Right lobe of liver (tissue), 6 donors: ENCODE results near the gene ZNF695. TPM values are rescaled to one million over a fixed set of nuclear protein-coding genes. Genes with fewer than 3 reads are reported as not detected.
"Not testable (repeated sequence)": the region's sequence is repeated elsewhere in the genome, so short reads cannot be mapped to it uniquely, and the experiment has no call there.

ENCODE experiments used
- ATAC-seq, 4 donors: fragments of 200-7000 bp; cut with Tn5 transposase; one replicate each; pipeline ENCODE4 v1.9.1; 2020; ENCODE audit warnings: mild to moderate bottlenecking in 4 of 4, moderate library complexity in 4 of 4
- DNase-seq, 3 donors: peaks; one replicate each; pipeline ENCODE4 v3.0.0-alpha.2; 2020
- H3K27ac ChIP-seq, 3 donors: fragments of 200-600 bp; one replicate each; pipeline ENCODE4 v1.8.0; 2022
- H3K27me3 ChIP-seq, 2 donors: fragments of 200-600 bp; one replicate each; pipeline ENCODE4 v1.8.0; 2022
- H3K36me3 ChIP-seq, 4 donors: fragments of 200-600 bp; sonication (generic) in 1 of 4; one replicate each; pipeline versions ENCODE4 v1.5.1 to v1.8.0; 2017 to 2022; ENCODE audit warnings: control low read depth in 1 of 4
- H3K4me1 ChIP-seq, 4 donors: fragments of 200-600 bp; sonication (generic) in 1 of 4; one replicate each; pipeline versions ENCODE4 v1.5.1 to v1.8.0; 2017 to 2022; ENCODE audit warnings: control low read depth in 1 of 4
- H3K4me3 ChIP-seq, 3 donors: fragments of 200-600 bp; one replicate each; pipeline ENCODE4 v1.8.0; 2022
- H3K9me3 ChIP-seq, 4 donors: fragments of 200-600 bp; sonication (generic) in 1 of 4; one replicate each; pipeline versions ENCODE4 v1.5.1 to v1.8.0; 2017 to 2022; ENCODE audit warnings: control low read depth in 1 of 4
- POLR2A ChIP-seq: fragments of 450-650 bp; IDR thresholded peaks from one replicate; pipeline ENCODE4 v1.6.1; 2017; ENCODE audit warnings: antibody characterized with exemption, mild to moderate bottlenecking
- WGBS: methylation state at CpG from one replicate; pipeline ENCODE4 v1.1.6; 2018; ENCODE audit warnings: low coverage, low lambda C conversion rate; ENCODE audit not compliant: insufficient coverage; ENCODE audit errors: missing lambda C conversion rate; 5-methylcytosine and 5-hydroxymethylcytosine counted together
- intact Hi-C, 2 donors: fragments of 100-400 bp; cut with DNase I; formaldehyde crosslinking; loops; one replicate each; pipeline versions ENCODE4 v1.11.2 to v1.14.1; 2022
- total RNA-seq, 6 experiments: library from RNA; depleted of rRNA in 2 of 6; stranded (reverse); fragments of >200 nt in 2 of 6; fragmentation: NEBNext Ultra II Directional in 3 of 6; extraction: Animal tissue kit (Norgen Biotek cat#: 25700) in 3 of 6; gene quantifications; one replicate each; pipeline versions ENCODE4 v1.1.0 to v1.2.4, GENCODE V29; 2016 to 2023
- TF ChIP-seq, protein P1 (sequence below), 4 donors: fragments of 200-600 bp in 3 of 4; fragments of 450-650 bp in 1 of 4; IDR thresholded peaks; one replicate each; pipeline versions ENCODE4 v1.5.1 to v1.8.0; 2016 to 2022; ENCODE audit warnings: antibody characterized with exemption in 4 of 4, mild to moderate bottlenecking in 2 of 4
- donor health status: DM: no; HTN: yes; CAD: no.
- donor health status: DM: no; HTN: no; CAD: no.
- donor health status: DM: no; HTN: no; CAD: no.
- donor health status: DM: no; HTN: yes; CAD: no.
- donor health status: DM: no; HTN: yes; CAD: no.

ZNF695 gene
- total RNA-seq, 6 experiments from 2014 or later = not detected

DNA sequence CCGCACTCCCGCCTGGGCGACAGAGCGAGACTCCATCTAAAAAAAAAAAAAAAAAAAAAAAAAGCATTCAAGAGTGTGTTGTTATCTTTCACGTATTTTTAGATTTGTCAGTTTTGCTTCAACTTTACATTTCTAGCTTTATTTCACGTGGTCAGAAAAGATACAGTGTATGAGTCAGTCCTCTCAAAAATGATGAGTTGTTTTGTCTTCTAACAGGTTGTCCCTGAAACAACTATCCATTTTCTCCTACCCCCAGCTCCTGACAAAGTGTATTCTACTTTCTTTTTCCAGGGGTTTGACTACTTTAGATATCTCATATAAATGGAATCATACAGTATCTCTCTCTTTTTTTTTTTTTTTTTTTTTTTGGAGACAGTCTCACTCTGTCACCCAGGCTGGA lies 5.5 kb upstream of the ZNF695 start:
- Histone ChIP-seq H3K9me3 (peaks cover 0 to 3% (median 0%) of the 10 kb centered on the region in 4 donors), H3K27ac (no peak overlapping the region), H3K4me1 (no peaks in the 10 kb centered on the region), H3K36me3 (no peaks in the 10 kb centered on the region), H3K4me3 (no peak overlapping the region), H3K27me3 (no peaks in the 10 kb centered on the region)
- no peak for ATAC-seq
- intact Hi-C loops = no loop called here
- WGBS = 59% methylated on average over 3 of the region's 6 CpGs
- TF ChIP-seq, protein P1, sequence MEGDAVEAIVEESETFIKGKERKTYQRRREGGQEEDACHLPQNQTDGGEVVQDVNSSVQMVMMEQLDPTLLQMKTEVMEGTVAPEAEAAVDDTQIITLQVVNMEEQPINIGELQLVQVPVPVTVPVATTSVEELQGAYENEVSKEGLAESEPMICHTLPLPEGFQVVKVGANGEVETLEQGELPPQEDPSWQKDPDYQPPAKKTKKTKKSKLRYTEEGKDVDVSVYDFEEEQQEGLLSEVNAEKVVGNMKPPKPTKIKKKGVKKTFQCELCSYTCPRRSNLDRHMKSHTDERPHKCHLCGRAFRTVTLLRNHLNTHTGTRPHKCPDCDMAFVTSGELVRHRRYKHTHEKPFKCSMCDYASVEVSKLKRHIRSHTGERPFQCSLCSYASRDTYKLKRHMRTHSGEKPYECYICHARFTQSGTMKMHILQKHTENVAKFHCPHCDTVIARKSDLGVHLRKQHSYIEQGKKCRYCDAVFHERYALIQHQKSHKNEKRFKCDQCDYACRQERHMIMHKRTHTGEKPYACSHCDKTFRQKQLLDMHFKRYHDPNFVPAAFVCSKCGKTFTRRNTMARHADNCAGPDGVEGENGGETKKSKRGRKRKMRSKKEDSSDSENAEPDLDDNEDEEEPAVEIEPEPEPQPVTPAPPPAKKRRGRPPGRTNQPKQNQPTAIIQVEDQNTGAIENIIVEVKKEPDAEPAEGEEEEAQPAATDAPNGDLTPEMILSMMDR (IDR thresholded peaks at IDR 0.05) = no peak
- TF ChIP-seq POLR2A = no peak
- DNase-seq = no peak

DNA sequence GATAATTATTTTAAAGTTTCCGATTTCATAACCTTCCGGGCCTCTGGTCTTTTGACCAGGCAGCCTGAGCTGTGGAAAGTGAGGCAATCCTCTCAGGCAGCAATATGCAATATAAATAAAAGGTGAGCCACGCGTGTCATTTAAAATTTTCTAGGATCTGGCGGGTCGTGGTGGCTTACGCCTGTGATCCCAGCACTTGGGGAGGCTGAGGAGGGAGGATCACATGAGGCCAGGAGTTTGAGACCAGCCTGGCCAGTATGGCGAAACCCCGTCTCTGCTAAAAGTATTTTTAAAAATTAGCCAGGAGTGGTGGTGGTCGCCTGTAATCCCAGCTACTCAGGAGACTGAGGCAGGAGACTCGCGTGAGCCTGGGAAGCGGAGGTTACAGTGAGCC lies 546 bp upstream of the ZNF695 start:
- Histone ChIP-seq H3K27ac (no peak overlapping the region), H3K4me1 (no peaks in the 10 kb centered on the region), H3K4me3 (no peak overlapping the region), H3K27me3 (no peaks in the 10 kb centered on the region), H3K9me3 (peaks cover 0 to 3% (median 0%) of the 10 kb centered on the region in 4 donors), H3K36me3 (no peaks in the 10 kb centered on the region)
- intact Hi-C loops = no loop called here
- no peak for DNase-seq
- no peak for ATAC-seq
- 82% methylated on average over 9 of the region's 13 CpGs for WGBS
- no peak for TF ChIP-seq POLR2A
- TF ChIP-seq, protein P1 (IDR thresholded peaks at IDR 0.05) = no peak

DNA sequence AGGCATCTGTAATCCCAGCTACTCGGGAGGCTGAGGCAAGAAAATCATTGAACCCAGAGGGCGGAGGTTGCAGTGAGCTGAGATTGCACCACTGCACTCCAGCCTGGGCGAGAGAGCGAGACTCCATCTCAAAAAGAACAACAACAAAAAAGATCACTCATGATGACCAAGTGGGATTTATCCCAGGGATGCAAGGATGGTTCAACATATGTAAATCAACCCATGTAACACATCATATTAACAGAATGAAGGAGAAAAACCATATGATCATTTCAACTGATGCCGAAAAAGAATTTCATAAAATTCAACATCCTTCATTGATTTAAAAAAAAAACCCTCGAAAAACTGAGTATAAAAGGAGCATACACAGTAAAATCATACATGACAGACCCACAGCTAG lies 3.8 kb downstream of the ZNF695 start:
- DNase-seq, H3K4me1 ChIP-seq, H3K27ac ChIP-seq, H3K27me3 ChIP-seq, intact Hi-C loops, H3K4me3 ChIP-seq, H3K36me3 ChIP-seq, H3K9me3 ChIP-seq, ATAC-seq: not testable (repeated sequence)
- 83% methylated on average over 6 of the region's 6 CpGs for WGBS

DNA sequence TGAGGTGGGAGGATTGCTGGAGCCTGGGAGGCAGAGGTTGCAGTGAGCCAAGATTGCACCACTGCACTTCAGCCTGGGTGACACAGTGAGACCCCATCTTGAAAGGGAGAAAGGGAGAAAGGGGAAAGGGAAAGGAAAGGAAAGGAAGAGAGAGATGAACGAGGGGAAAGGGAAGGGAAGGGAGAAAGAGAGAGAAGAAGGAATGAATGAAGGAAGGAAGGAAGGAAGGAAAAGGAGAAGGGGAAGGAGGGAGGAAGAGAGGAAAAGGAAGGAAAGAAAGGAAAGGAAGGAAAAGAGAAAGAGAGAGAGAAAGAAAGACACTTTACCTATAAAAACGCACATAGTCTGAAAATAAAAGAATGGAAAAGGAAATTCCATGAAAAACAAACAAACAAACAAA lies 18.0 kb downstream of the ZNF695 start:
- TF ChIP-seq, protein P1 (IDR thresholded peaks at IDR 0.05) = no peak
- no peak for TF ChIP-seq POLR2A
- Histone ChIP-seq H3K27ac (no peak overlapping the region), H3K4me3 (no peak overlapping the region), H3K4me1 (no peaks in the 10 kb centered on the region), H3K27me3 (no peaks in the 10 kb centered on the region), H3K36me3 (no peaks in the 10 kb centered on the region), H3K9me3 (peaks cover 0 to 46% (median 12%) of the 10 kb centered on the region in 4 donors)
- DNase-seq (no peak), ATAC-seq (no peak)
- 77% methylated on average over 2 of the region's 2 CpGs for WGBS
- intact Hi-C loops = no loop called here

DNA sequence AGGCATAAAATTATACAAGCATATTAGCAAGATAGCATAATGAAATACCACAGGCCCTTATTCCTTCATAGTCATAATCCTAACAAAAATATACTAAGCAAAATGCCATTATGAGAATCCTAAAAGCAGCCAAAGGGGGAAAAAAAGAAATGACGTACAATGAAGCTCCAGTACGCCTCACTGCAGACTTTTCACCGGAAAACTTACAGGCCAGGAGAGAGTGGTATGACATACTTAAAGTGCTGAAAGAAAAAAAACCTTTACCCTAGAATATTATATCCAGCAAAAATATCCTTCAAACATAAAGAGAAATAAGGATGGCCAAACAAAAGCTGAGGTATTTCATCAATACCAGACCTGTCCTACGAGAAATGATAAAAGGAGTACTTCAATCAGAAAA lies 19.5 kb downstream of the ZNF695 start:
- peaks cover 0 to 47% (median 14%) of the 10 kb centered on the region in 4 donors for H3K9me3 ChIP-seq
- no peak for TF ChIP-seq POLR2A
- TF ChIP-seq, protein P1 (IDR thresholded peaks at IDR 0.05) = no peak
- H3K4me3 ChIP-seq = no peak overlapping the region
- no peaks in the 10 kb centered on the region for H3K36me3 ChIP-seq
- intact Hi-C loops = no loop called here
- H3K27me3 ChIP-seq = no peaks in the 10 kb centered on the region
- H3K4me1 ChIP-seq = no peaks in the 10 kb centered on the region
- WGBS = 81% methylated on average over 4 of the region's 4 CpGs
- ATAC-seq (no peak), DNase-seq (no peak)
- no peak overlapping the region for H3K27ac ChIP-seq
